HUES48 (cell line): ENCODE measurements around the gene ZDHHC4.
A peak's percentile ranks its signal among the peaks of the same experiment; 100 is the strongest.
"Not testable (repeated sequence)": the region's sequence is repeated elsewhere in the genome, so short reads cannot be mapped to it uniquely, and the experiment has no call there.

Source experiments
- H3K27ac ChIP-seq: one replicate; pipeline ENCODE4 v1.7.0; 2013; ENCODE audit warnings: low read depth, low read length, inconsistent platforms
- H3K27me3 ChIP-seq: 2 replicates; pipeline ENCODE4 v1.6.1; 2013; ENCODE audit warnings: mild to moderate bottlenecking, low read length; ENCODE audit not compliant: control insufficient read depth, insufficient read depth
- H3K36me3 ChIP-seq: 2 replicates; pipeline ENCODE4 v1.6.1; 2013; ENCODE audit warnings: low read length; ENCODE audit not compliant: control insufficient read depth, insufficient read depth
- H3K4me1 ChIP-seq: 2 replicates; pipeline ENCODE4 v1.6.1; 2013; ENCODE audit warnings: mild to moderate bottlenecking, low read length; ENCODE audit not compliant: control insufficient read depth, insufficient read depth
- H3K4me3 ChIP-seq: 2 replicates; pipeline ENCODE4 v1.5.1; 2013; ENCODE audit warnings: mild to moderate bottlenecking, low read depth, low read length
- H3K9ac ChIP-seq: 2 replicates; pipeline ENCODE4 v1.6.1; 2013; ENCODE audit warnings: mild to moderate bottlenecking, low read depth, low read length, moderate library complexity
- H3K9me3 ChIP-seq: 2 replicates; pipeline ENCODE4 v1.6.1; 2013; ENCODE audit warnings: low read length; ENCODE audit not compliant: control insufficient read depth, insufficient read depth

Gene ZDHHC4

DNA sequence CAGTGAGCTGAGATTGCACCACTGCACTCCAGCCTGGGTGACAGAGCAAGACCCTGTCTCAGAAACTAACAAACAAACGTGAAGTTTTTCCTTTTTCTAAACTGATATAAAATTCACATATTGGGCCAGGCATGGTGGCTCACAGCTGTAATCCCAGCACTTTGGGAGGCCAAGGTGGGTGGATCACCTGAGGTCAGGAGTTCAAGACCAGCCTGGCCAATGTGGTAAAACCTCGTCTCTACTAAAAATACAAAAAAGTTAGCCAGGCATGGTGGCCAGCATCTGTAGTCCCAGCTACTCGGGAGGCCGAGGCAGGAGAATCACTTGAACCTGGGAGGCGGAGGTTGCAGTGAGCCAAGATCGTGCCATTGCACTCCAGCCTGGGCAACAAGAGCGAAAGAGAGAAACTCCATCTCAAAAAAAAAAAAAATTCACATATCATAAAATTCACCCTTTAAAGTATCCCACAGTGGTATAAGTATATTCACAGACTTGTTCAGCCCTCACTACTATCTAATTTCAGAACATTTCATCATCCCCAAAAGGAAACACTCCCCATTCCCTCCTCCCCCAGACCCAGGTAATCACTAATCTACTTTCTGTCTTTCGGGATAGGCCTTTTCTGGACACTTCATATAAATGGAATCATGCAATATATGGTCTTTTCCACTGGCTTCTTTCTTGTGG lies 8.6 kb downstream of the ZDHHC4 start:
- H3K4me1 ChIP-seq, H3K9me3 ChIP-seq, H3K9ac ChIP-seq, H3K4me3 ChIP-seq, H3K27me3 ChIP-seq, H3K27ac ChIP-seq: not testable (repeated sequence)
- H3K36me3 ChIP-seq = peaks cover 73% of the 10 kb centered on the region

DNA sequence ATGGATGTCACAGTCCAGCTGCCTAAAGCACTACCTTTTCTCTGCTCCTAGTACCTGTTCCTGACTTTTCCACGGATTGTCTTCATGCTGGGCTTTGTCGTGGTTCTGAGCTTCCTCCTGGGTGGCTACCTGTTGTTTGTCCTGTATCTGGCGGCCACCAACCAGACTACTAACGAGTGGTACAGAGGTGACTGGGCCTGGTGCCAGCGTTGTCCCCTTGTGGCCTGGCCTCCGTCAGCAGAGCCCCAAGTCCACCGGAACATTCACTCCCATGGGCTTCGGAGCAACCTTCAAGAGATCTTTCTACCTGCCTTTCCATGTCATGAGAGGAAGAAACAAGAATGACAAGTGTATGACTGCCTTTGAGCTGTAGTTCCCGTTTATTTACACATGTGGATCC lies 11.3 kb downstream of the ZDHHC4 start:
- Histone ChIP-seq H3K36me3 (peaks cover 64% of the 10 kb centered on the region), H3K9ac (no peak overlapping the region), H3K4me3 (no peak overlapping the region), H3K27me3 (no peaks in the 10 kb centered on the region), H3K9me3 (no peaks in the 10 kb centered on the region), H3K4me1 (0 out of 2 replicates have a peak, but pooled peaks cover 2% of the 10 kb centered on the region), H3K27ac (no peak overlapping the region)

DNA sequence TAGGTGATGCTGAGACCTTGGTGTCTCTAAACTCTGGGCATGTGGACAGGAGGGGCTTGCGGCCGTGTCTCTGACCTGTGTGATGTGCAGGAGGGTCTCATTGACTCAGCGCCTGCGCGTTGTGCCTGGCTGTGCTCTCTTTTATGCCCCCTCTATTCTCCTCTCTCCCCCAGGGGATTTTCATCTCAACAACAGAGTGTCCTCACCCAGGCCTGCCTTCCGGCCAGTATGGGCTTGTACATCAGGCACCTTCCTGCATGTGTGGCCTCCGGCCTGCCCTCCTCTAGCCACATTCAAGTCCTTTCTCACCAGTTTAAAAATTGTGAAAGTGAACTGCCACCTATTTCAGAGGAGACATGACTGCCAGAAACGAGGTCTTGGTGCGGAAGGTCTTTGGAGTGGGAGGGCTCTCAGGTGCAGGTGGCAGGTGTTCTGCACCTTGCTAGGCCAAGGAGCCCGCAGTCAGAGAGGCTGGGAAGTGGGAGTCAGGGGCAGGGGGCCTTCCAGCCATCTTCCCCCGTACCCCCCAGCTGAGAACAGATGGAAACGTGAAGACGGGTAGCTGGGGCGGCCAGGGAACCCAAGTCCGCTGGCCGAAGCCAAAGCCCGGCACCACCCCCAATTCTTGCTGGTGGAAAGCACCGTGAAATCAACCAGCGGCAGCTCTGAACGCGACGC lies 12.0 kb downstream of the ZDHHC4 start:
- Histone ChIP-seq H3K4me3 (peak overlapping the region; percentile 52; the same call in 1 of the 2 replicates), H3K27me3 (no peaks in the 10 kb centered on the region), H3K36me3 (peaks cover 63% of the 10 kb centered on the region), H3K4me1 (0 out of 2 replicates have a peak, but pooled peaks cover 2% of the 10 kb centered on the region), H3K9ac (no peak overlapping the region; the same call in 1 of the 2 replicates), H3K9me3 (no peaks in the 10 kb centered on the region), H3K27ac (no peak overlapping the region)

DNA sequence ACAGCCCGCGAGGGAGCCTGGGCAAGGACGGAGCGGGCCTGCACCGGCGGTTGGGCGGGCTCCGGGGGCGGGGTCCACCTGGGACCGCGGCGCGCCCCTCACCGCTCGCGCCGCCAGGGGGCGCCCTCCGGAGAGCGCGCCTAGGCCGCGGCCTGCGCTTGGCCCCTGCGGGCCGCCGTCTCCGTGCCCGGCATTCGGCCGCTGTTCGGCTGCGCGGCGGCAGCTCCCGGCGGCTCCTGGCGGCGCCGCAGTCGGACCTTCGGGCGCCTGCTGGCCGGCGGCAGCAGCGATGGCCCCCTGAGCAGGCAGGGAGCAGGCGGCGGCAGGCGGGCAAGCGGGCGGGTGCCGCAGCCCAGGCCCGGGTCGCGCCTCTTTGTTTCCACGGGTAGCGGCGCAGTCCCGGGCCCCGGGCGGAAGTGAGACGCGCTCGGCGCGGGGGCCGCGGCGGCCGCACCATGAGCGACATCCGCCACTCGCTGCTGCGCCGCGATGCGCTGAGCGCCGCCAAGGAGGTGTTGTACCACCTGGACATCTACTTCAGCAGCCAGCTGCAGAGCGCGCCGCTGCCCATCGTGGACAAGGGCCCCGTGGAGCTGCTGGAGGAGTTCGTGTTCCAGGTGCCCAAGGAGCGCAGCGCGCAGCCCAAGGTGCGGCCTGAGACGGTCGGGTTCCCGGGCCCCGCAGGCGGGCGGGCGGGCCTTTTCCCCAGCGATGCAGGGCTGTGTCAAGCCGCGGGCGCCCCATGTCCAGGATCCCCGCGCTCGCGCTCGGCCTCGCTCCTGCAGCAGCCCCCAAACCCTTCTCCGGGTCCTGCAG lies 12.8 kb downstream of the ZDHHC4 start, which contains the start of gene INTS15:
INTS15 (plus strand) TSS at position 193 of the 816 bp plus-strand sequence; CDS start at position 456, 263 bp downstream.
- peak within 1 kb of the TSS; percentile 81 for H3K9ac ChIP-seq
- no peaks in the 10 kb centered on the region for H3K9me3 ChIP-seq
- H3K27ac ChIP-seq = peak within 1 kb of the TSS; percentile 71
- H3K27me3 ChIP-seq = no peaks in the 10 kb centered on the region
- peaks cover 63% of the 10 kb centered on the region for H3K36me3 ChIP-seq
- H3K4me3 ChIP-seq = peak within 1 kb of the TSS; percentile 99
- H3K4me1 ChIP-seq = 0 out of 2 replicates have a peak, but pooled peaks cover 2% of the 10 kb centered on the region

DNA sequence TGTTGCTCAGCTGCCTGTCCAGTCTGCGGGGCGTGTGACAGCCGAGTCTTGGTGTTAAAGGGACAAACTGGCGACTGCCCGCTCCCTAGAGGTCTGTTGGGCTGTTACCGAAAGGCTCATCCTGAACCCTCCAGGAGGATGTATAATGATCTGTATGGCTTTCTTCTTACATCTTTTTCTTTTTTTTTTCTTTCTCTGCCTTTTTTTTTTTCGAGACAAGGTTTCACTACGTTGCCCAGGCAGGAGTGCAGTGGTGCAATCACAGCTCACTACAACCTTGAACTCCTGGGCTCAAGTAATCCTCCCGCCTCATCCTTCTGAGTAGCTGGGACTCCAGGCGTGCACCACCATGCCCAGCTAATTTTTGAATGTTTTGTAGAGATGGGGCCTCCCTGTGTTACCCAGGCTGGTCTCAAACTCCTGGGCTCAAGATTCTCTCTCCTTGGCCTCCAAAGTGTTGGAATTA lies 13.4 kb downstream of the ZDHHC4 start:
- Histone ChIP-seq H3K27me3 (no peaks in the 10 kb centered on the region), H3K9ac (peak overlapping the region; percentile 81), H3K4me1 (0 out of 2 replicates have a peak, but pooled peaks cover 2% of the 10 kb centered on the region), H3K9me3 (no peaks in the 10 kb centered on the region), H3K36me3 (peaks cover 65% of the 10 kb centered on the region), H3K4me3 (peak overlapping the region; percentile 99), H3K27ac (peak overlapping the region; percentile 71)

- Histone ChIP-seq H3K4me3 (no peak overlapping the region), H3K9me3 (no peaks in the 10 kb centered on the region), H3K4me1 (no peaks in the 10 kb centered on the region), H3K36me3 (peaks cover 57% of the 10 kb centered on the region), H3K9ac (no peak overlapping the region), H3K27me3 (no peaks in the 10 kb centered on the region), H3K27ac (no peak overlapping the region)
These were observed 22.8 kb downstream of the ZDHHC4 start for GRCh38 chr7:6600093-6600492.

- no peak overlapping the region for H3K9ac ChIP-seq
- no peak overlapping the region for H3K4me3 ChIP-seq
- H3K36me3 ChIP-seq = peaks cover 33% of the 10 kb centered on the region
- H3K27ac ChIP-seq = no peak overlapping the region
- no peaks in the 10 kb centered on the region for H3K4me1 ChIP-seq
- H3K9me3 ChIP-seq = no peaks in the 10 kb centered on the region
- H3K27me3 ChIP-seq = no peaks in the 10 kb centered on the region
These were observed 27.2 kb downstream of the ZDHHC4 start for GRCh38 chr7:6604458-6604857.

GRCh38 chr7:6606866-6607583 lies 29.8 kb downstream of the ZDHHC4 start:
- Histone ChIP-seq H3K4me3 (no peak overlapping the region), H3K4me1 (no peaks in the 10 kb centered on the region), H3K36me3 (peaks cover 16% of the 10 kb centered on the region), H3K27ac (no peak overlapping the region), H3K9me3 (no peaks in the 10 kb centered on the region), H3K27me3 (no peaks in the 10 kb centered on the region), H3K9ac (no peak overlapping the region)

GRCh38 chr7:6607651-6608051 lies 30.4 kb downstream of the ZDHHC4 start:
- H3K27ac ChIP-seq = no peak overlapping the region
- H3K9ac ChIP-seq = no peak overlapping the region
- no peak overlapping the region for H3K4me3 ChIP-seq
- H3K4me1 ChIP-seq = no peaks in the 10 kb centered on the region
- H3K9me3 ChIP-seq = no peaks in the 10 kb centered on the region
- H3K27me3 ChIP-seq = no peaks in the 10 kb centered on the region
- H3K36me3 ChIP-seq = peaks cover 14% of the 10 kb centered on the region

GRCh38 chr7:6608081-6608480 lies 30.8 kb downstream of the ZDHHC4 start:
- no peak overlapping the region for H3K9ac ChIP-seq
- H3K36me3 ChIP-seq = peaks cover 12% of the 10 kb centered on the region; the same call in 1 of the 2 replicates
- H3K4me1 ChIP-seq = no peaks in the 10 kb centered on the region
- H3K4me3 ChIP-seq = no peak overlapping the region
- H3K27me3 ChIP-seq = no peaks in the 10 kb centered on the region
- H3K9me3 ChIP-seq = no peaks in the 10 kb centered on the region
- no peak overlapping the region for H3K27ac ChIP-seq
